Neural progenitor cell (in vitro differentiated cells): ENCODE measurements around the gene LRRC75A. TPM values are rescaled to one million over a fixed set of nuclear protein-coding genes. Genes with fewer than 3 reads are reported as not detected.

Experiments
- DNase-seq: peaks from one replicate; pipeline ENCODE4 v3.0.0-alpha.2; 2016; ENCODE audit warnings: low spot score
- H2AFZ ChIP-seq: fragments of 200-600 bp; sonication (generic); replicated peaks from 2 replicates; pipeline ENCODE4 v1.6.1; 2016; ENCODE audit warnings: antibody characterized with exemption
- H3F3A ChIP-seq: fragments of 200-600 bp; sonication (generic); 2 replicates; pipeline ENCODE4 v1.6.1; 2016; ENCODE audit warnings: antibody characterized with exemption, low read depth
- H3K27ac ChIP-seq: fragments of 200-600 bp; sonication (generic); 2 replicates; pipeline ENCODE4 v1.5.1; 2016; ENCODE audit warnings: mild to moderate bottlenecking
- H3K27me3 ChIP-seq: fragments of 200-600 bp; sonication (generic); 2 replicates; pipeline ENCODE4 v1.6.1; 2016; ENCODE audit warnings: mild to moderate bottlenecking, moderate library complexity
- H3K36me3 ChIP-seq: fragments of 200-600 bp; sonication (generic); 2 replicates; pipeline ENCODE4 v1.5.1; 2016
- H3K4me1 ChIP-seq: fragments of 200-600 bp; sonication (generic); 2 replicates; pipeline ENCODE4 v1.6.1; 2016; ENCODE audit warnings: mixed run types
- H3K4me2 ChIP-seq: fragments of 200-600 bp; sonication (generic); 2 replicates; pipeline ENCODE4 v1.6.1; 2016
- H3K4me3 ChIP-seq: fragments of 200-600 bp; sonication (generic); 2 replicates; pipeline ENCODE4 v1.5.1; 2016
- H3K79me2 ChIP-seq: fragments of 200-600 bp; sonication (generic); 2 replicates; pipeline ENCODE4 v1.6.1; 2016; ENCODE audit warnings: low read depth
- H3K9ac ChIP-seq: fragments of 200-600 bp; sonication (generic); 2 replicates; pipeline ENCODE4 v1.6.1; 2016
- H3K9me3 ChIP-seq: fragments of 200-600 bp; sonication (generic); 2 replicates; pipeline ENCODE4 v1.5.1; 2016; ENCODE audit warnings: low read depth
- H4K20me1 ChIP-seq: fragments of 200-600 bp; sonication (generic); 2 replicates; pipeline ENCODE4 v1.6.1; 2016; ENCODE audit warnings: low read depth
- H3K27ac Mint-ChIP-seq: 3 replicates; pipeline ENCODE4 v1.8.0; 2021; ENCODE audit warnings: mixed read lengths
- H3K27me3 Mint-ChIP-seq: 2 replicates; pipeline ENCODE4 v1.8.0; 2022; ENCODE audit warnings: low read depth, mild to moderate bottlenecking, inconsistent platforms, moderate library complexity, mixed read lengths; ENCODE audit not compliant: insufficient read depth
- H3K36me3 Mint-ChIP-seq: 3 replicates; pipeline ENCODE4 v1.8.0; 2021; ENCODE audit warnings: mixed read lengths
- H3K4me1 Mint-ChIP-seq: 3 replicates; pipeline ENCODE4 v1.8.0; 2021; ENCODE audit warnings: mixed read lengths
- H3K4me3 Mint-ChIP-seq: 3 replicates; pipeline ENCODE4 v1.8.0; 2021; ENCODE audit warnings: mild to moderate bottlenecking, moderate library complexity, mixed read lengths
- H3K9me3 Mint-ChIP-seq: 3 replicates; pipeline ENCODE4 v1.8.0; 2020; ENCODE audit warnings: mixed read lengths
- EZH2 ChIP-seq: fragments of 200-600 bp; sonication (generic); IDR thresholded peaks from 2 replicates; pipeline ENCODE4 v1.6.1; 2017; ENCODE audit warnings: antibody characterized with exemption, mild to moderate bottlenecking, moderate library complexity
- EZH2phosphoT487 ChIP-seq: fragments of 200-600 bp; sonication (generic); IDR thresholded peaks from 2 replicates; pipeline ENCODE4 v1.6.1; 2017; ENCODE audit warnings: antibody characterized with exemption
- total RNA-seq: library from RNA; depleted of rRNA; stranded (reverse); fragments of >200 nt; gene quantifications from 2 replicates; pipeline ENCODE4 v1.2.3, GENCODE V29; 2015; ENCODE audit warnings: low replicate concordance
- TF ChIP-seq, protein P1 (sequence below): fragments of 200-600 bp; sonication (generic); IDR thresholded peaks from 2 replicates; pipeline ENCODE4 v1.5.1; 2017; ENCODE audit warnings: antibody characterized with exemption, mild to moderate bottlenecking

LRRC75A gene
- total RNA-seq, 1 donor from 2014 or later: 4.0 TPM

DNA sequence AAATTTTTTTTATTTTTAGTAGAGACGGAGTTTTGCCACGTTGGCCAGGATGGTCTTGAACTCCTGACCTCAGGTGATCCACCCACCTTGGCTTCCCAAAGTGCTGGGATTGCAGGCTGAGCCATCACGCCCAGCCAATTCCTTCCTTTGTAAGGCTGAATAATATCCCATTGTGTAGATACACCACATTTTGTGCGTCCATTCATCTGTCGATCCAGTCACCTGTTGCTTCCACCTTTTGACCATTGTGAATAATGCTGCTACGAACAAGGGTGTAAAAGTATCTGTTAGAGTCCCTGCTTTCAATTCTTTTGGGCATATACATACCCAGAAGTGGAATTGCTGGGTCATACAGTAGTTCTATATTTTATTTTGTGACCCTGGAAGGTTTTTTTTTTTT is 61.3 kb downstream of the LRRC75A start:
- Histone ChIP-seq H3K27ac (no peak overlapping the region), H3K9me3 (no peaks in the 10 kb centered on the region), H3K4me1 (no peaks in the 10 kb centered on the region), H3K79me2 (no peaks in the 10 kb centered on the region), H3K4me3 (no peak overlapping the region), H3F3A (no peaks in the 10 kb centered on the region), H3K4me2 (no peak overlapping the region), H2AFZ (no peak overlapping the region), H3K27me3 (no peaks in the 10 kb centered on the region), H3K36me3 (no peaks in the 10 kb centered on the region), H3K9ac (no peak overlapping the region), H4K20me1 (no peaks in the 10 kb centered on the region)
- H3K36me3 Mint-ChIP-seq: no peaks in the 10 kb centered on the region
- no peak overlapping the region for H3K4me3 Mint-ChIP-seq
- no peak overlapping the region for H3K27ac Mint-ChIP-seq
- no peaks in the 10 kb centered on the region for H3K9me3 Mint-ChIP-seq
- TF ChIP-seq, protein P1, sequence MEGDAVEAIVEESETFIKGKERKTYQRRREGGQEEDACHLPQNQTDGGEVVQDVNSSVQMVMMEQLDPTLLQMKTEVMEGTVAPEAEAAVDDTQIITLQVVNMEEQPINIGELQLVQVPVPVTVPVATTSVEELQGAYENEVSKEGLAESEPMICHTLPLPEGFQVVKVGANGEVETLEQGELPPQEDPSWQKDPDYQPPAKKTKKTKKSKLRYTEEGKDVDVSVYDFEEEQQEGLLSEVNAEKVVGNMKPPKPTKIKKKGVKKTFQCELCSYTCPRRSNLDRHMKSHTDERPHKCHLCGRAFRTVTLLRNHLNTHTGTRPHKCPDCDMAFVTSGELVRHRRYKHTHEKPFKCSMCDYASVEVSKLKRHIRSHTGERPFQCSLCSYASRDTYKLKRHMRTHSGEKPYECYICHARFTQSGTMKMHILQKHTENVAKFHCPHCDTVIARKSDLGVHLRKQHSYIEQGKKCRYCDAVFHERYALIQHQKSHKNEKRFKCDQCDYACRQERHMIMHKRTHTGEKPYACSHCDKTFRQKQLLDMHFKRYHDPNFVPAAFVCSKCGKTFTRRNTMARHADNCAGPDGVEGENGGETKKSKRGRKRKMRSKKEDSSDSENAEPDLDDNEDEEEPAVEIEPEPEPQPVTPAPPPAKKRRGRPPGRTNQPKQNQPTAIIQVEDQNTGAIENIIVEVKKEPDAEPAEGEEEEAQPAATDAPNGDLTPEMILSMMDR: no peak
- TF ChIP-seq EZH2: no peak
- no peak for TF ChIP-seq EZH2phosphoT487
- peaks cover 7% of the 10 kb centered on the region for H3K4me1 Mint-ChIP-seq
- no peak for DNase-seq
- no peaks in the 10 kb centered on the region for H3K27me3 Mint-ChIP-seq

DNA sequence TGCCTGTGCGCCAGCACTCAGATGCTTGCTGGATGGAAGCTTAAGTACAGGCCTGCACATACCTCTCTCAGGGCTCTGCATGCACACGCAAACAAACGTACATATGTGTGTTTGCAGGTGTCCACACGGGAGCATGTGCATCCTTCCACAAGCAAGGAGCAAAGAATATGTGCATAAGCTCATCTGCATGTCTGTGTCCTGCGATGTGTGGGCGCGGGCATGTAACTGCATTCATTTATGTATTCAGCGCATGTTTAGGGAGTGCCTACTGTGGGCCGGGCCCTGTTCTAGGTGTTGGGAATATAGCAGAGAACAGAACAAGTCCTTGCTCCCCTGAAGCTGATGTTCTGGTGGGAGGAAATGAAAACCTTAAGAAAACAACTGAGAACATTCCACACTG is 62.9 kb downstream of the LRRC75A start:
- no peaks in the 10 kb centered on the region for H3K79me2 ChIP-seq
- no peak overlapping the region for H2AFZ ChIP-seq
- no peaks in the 10 kb centered on the region for H3K9me3 ChIP-seq
- no peak overlapping the region for H3K4me2 ChIP-seq
- H4K20me1 ChIP-seq: no peaks in the 10 kb centered on the region
- no peak for DNase-seq
- TF ChIP-seq EZH2phosphoT487 (no peak), EZH2 (no peak)
- TF ChIP-seq, protein P1: no peak
- H3K36me3 Mint-ChIP-seq: no peaks in the 10 kb centered on the region
- H3K9ac ChIP-seq: no peak overlapping the region
- no peak overlapping the region for H3K27ac ChIP-seq
- H3K36me3 ChIP-seq: no peaks in the 10 kb centered on the region
- H3K4me3 Mint-ChIP-seq: no peak overlapping the region
- H3K27me3 ChIP-seq: no peaks in the 10 kb centered on the region
- peaks cover 9% of the 10 kb centered on the region for H3K4me1 Mint-ChIP-seq
- no peaks in the 10 kb centered on the region for H3K4me1 ChIP-seq
- H3K4me3 ChIP-seq: no peak overlapping the region
- no peaks in the 10 kb centered on the region for H3F3A ChIP-seq
- H3K27me3 Mint-ChIP-seq: no peaks in the 10 kb centered on the region
- no peaks in the 10 kb centered on the region for H3K9me3 Mint-ChIP-seq
- H3K27ac Mint-ChIP-seq: peak overlapping the region; percentile 22

DNA sequence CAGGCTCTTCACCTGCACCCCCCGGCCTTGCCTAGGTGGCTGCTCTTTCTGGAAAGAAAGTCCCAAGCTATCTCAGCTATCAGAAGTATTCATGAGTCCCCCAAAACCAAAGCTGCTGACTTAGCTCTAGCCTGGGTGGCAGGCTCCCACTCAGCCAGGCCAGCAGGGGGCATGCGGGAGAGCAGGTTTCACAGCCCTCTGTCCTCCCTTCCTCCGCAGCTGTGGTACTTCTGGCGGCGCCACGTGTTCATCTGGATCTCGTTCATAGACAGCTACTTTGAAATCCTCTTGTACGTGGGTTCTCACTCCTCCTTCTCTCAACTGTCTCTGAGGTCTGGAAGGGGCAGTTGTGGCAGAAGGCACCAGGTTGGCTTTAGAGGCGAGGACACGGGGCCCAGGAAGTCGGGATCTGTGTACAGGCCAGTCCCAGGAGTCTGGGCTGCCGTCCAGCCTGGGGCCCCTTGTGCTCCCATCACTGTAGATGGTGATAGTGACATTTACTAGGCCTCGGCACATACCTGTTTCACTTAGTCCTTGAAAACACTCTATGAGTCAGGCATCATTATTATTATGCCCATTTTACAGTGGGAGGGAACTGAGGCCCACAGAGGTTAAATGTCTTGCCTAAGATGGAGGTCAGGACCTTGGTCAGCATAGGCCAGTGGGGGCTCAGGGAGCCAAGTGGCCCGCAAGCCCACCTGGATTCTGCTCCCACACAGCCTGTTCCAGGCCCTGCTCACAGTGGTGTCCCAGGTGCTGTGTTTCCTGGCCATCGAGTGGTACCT is 63.7 kb downstream of the LRRC75A start:
- Histone ChIP-seq H3K9ac (no peak overlapping the region), H3K9me3 (no peaks in the 10 kb centered on the region), H3K4me2 (no peak overlapping the region), H3K27me3 (no peaks in the 10 kb centered on the region), H3K27ac (no peak overlapping the region), H2AFZ (peak overlapping the region; percentile 14), H3K4me1 (no peaks in the 10 kb centered on the region), H3K4me3 (no peak overlapping the region), H4K20me1 (no peaks in the 10 kb centered on the region), H3K79me2 (no peaks in the 10 kb centered on the region), H3F3A (no peaks in the 10 kb centered on the region), H3K36me3 (no peaks in the 10 kb centered on the region)
- no peaks in the 10 kb centered on the region for H3K27me3 Mint-ChIP-seq
- H3K36me3 Mint-ChIP-seq: no peaks in the 10 kb centered on the region
- TF ChIP-seq, protein P1: peak; percentile 60
- TF ChIP-seq EZH2 (no peak), EZH2phosphoT487 (no peak)
- peaks cover 9% of the 10 kb centered on the region for H3K4me1 Mint-ChIP-seq
- DNase-seq: peak; percentile 68
- H3K27ac Mint-ChIP-seq: peak overlapping the region; percentile 63
- H3K4me3 Mint-ChIP-seq: no peak overlapping the region
- no peaks in the 10 kb centered on the region for H3K9me3 Mint-ChIP-seq
